Measurements from ENCODE around the gene LYZL6.
"Not testable (repeated sequence)": the region's sequence is repeated elsewhere in the genome, so short reads cannot be mapped to it uniquely, and the experiment has no call there.

LYZL6 gene

DNA sequence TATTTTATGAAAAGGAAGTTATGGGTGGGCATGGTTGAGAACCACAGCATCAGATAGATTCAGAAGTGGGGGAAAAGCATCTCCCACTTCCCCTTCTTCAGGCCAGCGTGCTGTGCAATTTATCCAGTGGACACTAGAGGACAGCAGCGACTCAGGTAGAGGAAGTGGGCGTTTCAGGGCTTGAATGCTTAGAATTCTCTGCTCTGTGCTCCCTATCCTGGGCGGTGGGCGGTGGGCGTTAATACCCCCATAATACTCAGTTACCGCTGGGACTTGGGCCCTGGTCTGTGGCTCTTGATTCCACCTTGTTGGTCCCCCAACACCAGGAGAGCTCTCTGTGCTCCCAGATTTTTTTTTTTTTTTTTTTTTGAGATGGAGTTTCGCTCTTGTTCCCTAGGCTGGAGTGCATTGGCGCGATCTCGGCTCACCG lies 3.7 kb upstream of the LYZL6 start:
- H3K36me3 Mint-ChIP-seq (ENCODE audit: low read depth) = no peaks in the 10 kb centered on the region

DNA sequence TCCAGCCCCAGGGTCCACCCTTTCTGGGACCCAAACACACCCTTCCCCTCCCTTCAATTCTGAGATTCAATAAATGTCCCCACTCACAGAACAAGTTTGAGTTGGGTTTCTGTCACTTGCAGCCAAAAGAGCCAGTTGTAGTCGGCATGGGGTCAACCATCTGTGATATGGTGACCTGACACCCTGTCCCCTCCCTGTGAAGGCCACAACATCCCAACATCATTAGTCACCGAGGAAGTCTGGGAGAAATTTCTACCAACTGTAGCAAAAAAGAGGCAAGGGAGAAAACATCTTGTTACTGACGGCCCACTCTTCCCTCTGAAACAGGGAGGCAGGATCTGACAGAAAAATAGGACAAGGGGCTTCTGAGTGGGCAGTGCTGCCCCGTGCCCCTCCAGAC lies 638 bp upstream of the LYZL6 start:
- Mint-ChIP-seq H3K27ac (no peak overlapping the region), H3K36me3 (ENCODE audit: low read depth) (no peaks in the 10 kb centered on the region), H3K9me3 (no peaks in the 10 kb centered on the region), H3K4me1 (peaks cover 12% of the 10 kb centered on the region), H3K27me3 (ENCODE audit: low read depth) (peaks cover 5% of the 10 kb centered on the region), H3K4me3 (no peak overlapping the region)
- TF ChIP-seq, protein P1, sequence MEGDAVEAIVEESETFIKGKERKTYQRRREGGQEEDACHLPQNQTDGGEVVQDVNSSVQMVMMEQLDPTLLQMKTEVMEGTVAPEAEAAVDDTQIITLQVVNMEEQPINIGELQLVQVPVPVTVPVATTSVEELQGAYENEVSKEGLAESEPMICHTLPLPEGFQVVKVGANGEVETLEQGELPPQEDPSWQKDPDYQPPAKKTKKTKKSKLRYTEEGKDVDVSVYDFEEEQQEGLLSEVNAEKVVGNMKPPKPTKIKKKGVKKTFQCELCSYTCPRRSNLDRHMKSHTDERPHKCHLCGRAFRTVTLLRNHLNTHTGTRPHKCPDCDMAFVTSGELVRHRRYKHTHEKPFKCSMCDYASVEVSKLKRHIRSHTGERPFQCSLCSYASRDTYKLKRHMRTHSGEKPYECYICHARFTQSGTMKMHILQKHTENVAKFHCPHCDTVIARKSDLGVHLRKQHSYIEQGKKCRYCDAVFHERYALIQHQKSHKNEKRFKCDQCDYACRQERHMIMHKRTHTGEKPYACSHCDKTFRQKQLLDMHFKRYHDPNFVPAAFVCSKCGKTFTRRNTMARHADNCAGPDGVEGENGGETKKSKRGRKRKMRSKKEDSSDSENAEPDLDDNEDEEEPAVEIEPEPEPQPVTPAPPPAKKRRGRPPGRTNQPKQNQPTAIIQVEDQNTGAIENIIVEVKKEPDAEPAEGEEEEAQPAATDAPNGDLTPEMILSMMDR (IDR thresholded peaks at IDR 0.05; ENCODE audit: unreplicated experiment in 3 of 3) = no peak

More for the DNA sequence above, 3.7 kb upstream of the LYZL6 start:
- Mint-ChIP-seq H3K9me3 (no peaks in the 10 kb centered on the region), H3K27me3 (ENCODE audit: low read depth) (peaks cover 5% of the 10 kb centered on the region), H3K27ac (peak overlapping the region in 1 of 3 experiments; percentile 49), H3K4me1 (peaks cover 12% of the 10 kb centered on the region), H3K4me3 (peak overlapping the region in 1 of 3 experiments; percentile 5)
- TF ChIP-seq, protein P1 (IDR thresholded peaks at IDR 0.05; ENCODE audit: unreplicated experiment in 3 of 3) = peak; percentile 83 to 86 (median 84)

DNA sequence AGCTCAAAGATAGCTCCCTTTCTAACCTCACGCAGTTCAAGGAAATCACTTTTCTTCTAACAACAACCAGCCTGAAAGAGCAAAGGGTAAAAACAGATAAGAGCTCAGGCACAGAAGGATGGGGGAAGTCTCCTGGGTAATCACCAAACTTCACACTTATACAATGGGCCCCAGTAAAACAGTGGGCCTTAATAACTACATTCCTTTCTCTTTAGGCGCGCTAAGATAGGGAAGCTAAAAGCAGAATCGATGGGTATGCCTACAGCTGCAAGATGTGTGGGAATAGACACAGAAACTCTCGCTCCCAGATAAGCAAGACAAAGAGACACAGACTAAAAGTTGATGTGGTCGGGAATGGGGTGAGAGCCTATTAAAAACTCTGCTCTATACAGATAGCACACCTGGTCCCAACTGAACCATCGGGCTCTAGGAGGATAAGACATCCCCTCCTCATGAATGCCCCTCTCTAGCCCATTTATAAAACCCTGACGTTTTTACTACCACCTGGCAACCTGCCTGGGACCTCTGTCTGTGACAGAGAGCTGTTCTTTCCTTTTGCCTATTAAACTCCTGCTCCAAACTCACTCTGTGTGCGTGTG lies 826 bp downstream of the LYZL6 start:
- no peaks in the 10 kb centered on the region for H3K27me3 Mint-ChIP-seq (ENCODE audit: low read depth)
- no peaks in the 10 kb centered on the region for H3K9me3 Mint-ChIP-seq
- H3K27ac Mint-ChIP-seq = peak overlapping the region; percentile 3 to 79 (median 72)
- H3K4me3 Mint-ChIP-seq = no peak overlapping the region
- TF ChIP-seq, protein P1 (IDR thresholded peaks at IDR 0.05; ENCODE audit: unreplicated experiment in 3 of 3) = no peak
- no peaks in the 10 kb centered on the region for H3K36me3 Mint-ChIP-seq (ENCODE audit: low read depth)
- peaks cover 12% of the 10 kb centered on the region for H3K4me1 Mint-ChIP-seq

GRCh38 chr17:35938492-35938891 lies 5.0 kb downstream of the LYZL6 start:
- H3K9me3 Mint-ChIP-seq; H3K36me3 Mint-ChIP-seq (ENCODE audit: low read depth); H3K27me3 Mint-ChIP-seq (ENCODE audit: low read depth); H3K27ac Mint-ChIP-seq; H3K4me3 Mint-ChIP-seq: not testable (repeated sequence)
- peaks cover 16% of the 10 kb centered on the region for H3K4me1 Mint-ChIP-seq

DNA sequence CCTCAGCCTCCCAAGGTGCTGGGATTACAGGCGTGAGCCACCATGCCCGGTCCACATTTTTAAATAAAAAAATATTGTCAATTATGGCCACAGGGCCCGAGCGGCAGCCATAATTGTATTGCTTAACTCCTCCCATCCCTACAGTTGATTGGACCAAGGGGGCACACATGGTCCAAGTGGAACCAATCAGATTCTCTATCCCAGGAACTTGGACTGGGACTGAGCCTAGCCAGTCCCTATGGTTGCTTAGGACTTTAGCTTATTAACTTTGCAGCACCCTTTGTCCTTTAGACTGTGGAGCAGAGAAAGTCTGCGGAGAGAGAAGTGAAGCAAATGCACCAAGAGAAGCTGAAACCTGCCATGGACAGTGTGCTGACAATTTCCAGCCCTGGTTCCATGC lies 7.5 kb downstream of the LYZL6 start:
- Mint-ChIP-seq H3K4me1 (peaks cover 21% of the 10 kb centered on the region), H3K4me3 (no peak overlapping the region), H3K9me3 (no peaks in the 10 kb centered on the region), H3K36me3 (ENCODE audit: low read depth) (no peaks in the 10 kb centered on the region), H3K27ac (peak overlapping the region in 1 of 3 experiments; percentile 45), H3K27me3 (ENCODE audit: low read depth) (no peaks in the 10 kb centered on the region)
- TF ChIP-seq, protein P1 (IDR thresholded peaks at IDR 0.05; ENCODE audit: unreplicated experiment in 3 of 3) = no peak

DNA sequence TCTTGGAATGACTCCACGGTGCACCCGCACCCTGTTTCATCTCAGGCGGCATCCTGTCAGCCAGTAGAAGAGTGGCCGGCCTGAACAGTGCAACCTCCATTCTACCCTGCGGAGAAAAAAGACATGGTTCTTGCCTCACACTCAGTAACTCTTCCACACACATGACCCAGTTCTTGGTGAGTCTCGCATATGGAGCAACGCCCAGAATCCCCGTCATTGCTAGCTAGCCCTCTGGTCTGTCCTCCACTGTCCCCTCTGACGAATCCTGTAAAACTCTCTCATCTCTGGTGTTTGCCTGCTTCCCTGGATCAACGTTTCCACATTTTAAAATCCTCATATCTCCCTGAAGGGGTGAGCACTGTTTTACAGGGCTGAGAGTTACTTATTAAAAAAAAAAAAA lies 8.8 kb downstream of the LYZL6 start:
- TF ChIP-seq, protein P1 (IDR thresholded peaks at IDR 0.05; ENCODE audit: unreplicated experiment in 3 of 3) = no peak
- no peaks in the 10 kb centered on the region for H3K36me3 Mint-ChIP-seq (ENCODE audit: low read depth)
- peaks cover 3% of the 10 kb centered on the region for H3K27me3 Mint-ChIP-seq (ENCODE audit: low read depth)
- H3K27ac Mint-ChIP-seq = peak overlapping the region in 2 of 3 experiments; percentile 36 to 38
- peaks cover 30% of the 10 kb centered on the region for H3K4me1 Mint-ChIP-seq
- H3K4me3 Mint-ChIP-seq = no peak overlapping the region
- no peaks in the 10 kb centered on the region for H3K9me3 Mint-ChIP-seq

All from nephron (organoid).